Tibial artery (tissue), 4 donors: ENCODE results near the gene SLC49A3.
"Not testable (repeated sequence)": the region's sequence is repeated elsewhere in the genome, so short reads cannot be mapped to it uniquely, and the experiment has no call there.

ENCODE experiments used
- DNase-seq, 2 donors: peaks; one replicate each; pipeline ENCODE4 v3.0.0-alpha.2; 2019
- H3K27ac ChIP-seq, 2 donors: fragments of 200-600 bp; sonication (generic) in 1 of 2; 1 replicate in 1 of 2; 2 replicates in 1 of 2; pipeline ENCODE4 v1.5.1; 2018 to 2019; ENCODE audit warnings: mild to moderate bottlenecking in 1 of 2
- H3K27me3 ChIP-seq, 2 donors: fragments of 200-600 bp; sonication (generic) in 1 of 2; one replicate each; pipeline versions ENCODE4 v1.5.1 to v1.6.0; 2016 to 2019
- H3K36me3 ChIP-seq, 3 donors: fragments of 200-600 bp; sonication (generic) in 2 of 3; one replicate each; pipeline ENCODE4 v1.5.1; 2016 to 2019; ENCODE audit warnings: mild to moderate bottlenecking in 2 of 3
- H3K4me1 ChIP-seq, 4 donors: fragments of 200-600 bp; sonication (generic) in 2 of 4; 1 replicate in 3 of 4; 2 replicates in 1 of 4; pipeline ENCODE4 v1.5.1; 2016 to 2019
- H3K4me3 ChIP-seq, 2 donors: fragments of 200-600 bp; sonication (generic) in 1 of 2; 1 replicate in 1 of 2; 2 replicates in 1 of 2; pipeline ENCODE4 v1.5.1; 2018 to 2019; ENCODE audit warnings: mild to moderate bottlenecking in 2 of 2
- H3K9me3 ChIP-seq, 3 donors: fragments of 200-600 bp; sonication (generic) in 1 of 3; one replicate each; pipeline ENCODE4 v1.5.1; 2016 to 2019
- CTCF ChIP-seq, 2 experiments: fragments of 200-600 bp in 1 of 2; fragments of 450-650 bp in 1 of 2; IDR thresholded peaks; one replicate each; pipeline ENCODE4 v1.5.1; 2017 to 2019; ENCODE audit warnings: antibody characterized with exemption in 2 of 2, mild to moderate bottlenecking in 1 of 2, moderate library complexity in 1 of 2
- intact Hi-C: fragments of 100-400 bp; cut with DNase I; formaldehyde crosslinking; loops from one replicate; pipeline ENCODE4 v1.15.0; 2023; ENCODE audit warnings: low total_unique reads

The SLC49A3 gene

GRCh38 chr4:675036-675882, 13.7 kb downstream of the SLC49A3 start:
- H3K36me3 ChIP-seq = peaks cover 22 to 28% (median 24%) of the 10 kb centered on the region in 3 donors
- DNase-seq = no peak
- H3K4me3 ChIP-seq = peak overlapping the region; percentile 94 to 97
- no peaks in the 10 kb centered on the region for H3K9me3 ChIP-seq
- H3K27ac ChIP-seq = peak overlapping the region; percentile 96 to 97
- intact Hi-C loops = loop anchor here (10.0 kb wide), 3 partner anchors 110 to 340 kb away; partner anchors contain the start of gene ZNF141
- peaks cover 0 to 36% (median 17%) of the 10 kb centered on the region in 4 donors for H3K4me1 ChIP-seq
- H3K27me3 ChIP-seq = peaks cover 0 to 41% of the 10 kb centered on the region in 2 donors
- TF ChIP-seq CTCF (IDR thresholded peaks at IDR 0.05) = no peak

GRCh38 chr4:674172-675035, 14.5 kb downstream of the SLC49A3 start, which contains the start of the genes ATP5ME and MYL5:
Gene ATP5ME (minus strand): TSS chr4:674276. CDS start chr4:674247, 29 bp downstream.
Gene MYL5 (plus strand): TSS chr4:674542. CDS start chr4:678027, 3,485 bp downstream.
- H3K27ac ChIP-seq = peak within 1 kb of the TSS; percentile 96 to 97
- TF ChIP-seq CTCF (IDR thresholded peaks at IDR 0.05) = peak; percentile 87 to 89
- intact Hi-C loops = loop anchor here (1.0 to 10.0 kb wide), 4 partner anchors 31 to 340 kb away; partner anchors contain the start of genes PCGF3 and ZNF141
- peak within 1 kb of the TSS; percentile 94 to 97 for H3K4me3 ChIP-seq
- H3K36me3 ChIP-seq = peaks cover 22 to 28% (median 24%) of the 10 kb centered on the region in 3 donors
- peaks cover 0 to 33% of the 10 kb centered on the region in 2 donors for H3K27me3 ChIP-seq
- peak; percentile 95 to 98 for DNase-seq
- peaks cover 0 to 34% (median 17%) of the 10 kb centered on the region in 4 donors for H3K4me1 ChIP-seq
- H3K9me3 ChIP-seq = no peaks in the 10 kb centered on the region

GRCh38 chr4:673349-674091, 15.4 kb downstream of the SLC49A3 start:
- DNase-seq = no peak
- no peak for TF ChIP-seq CTCF (IDR thresholded peaks at IDR 0.05)
- peaks cover 22 to 28% (median 24%) of the 10 kb centered on the region in 3 donors for H3K36me3 ChIP-seq
- H3K27ac ChIP-seq = peak overlapping the region; percentile 96 to 97
- H3K4me3 ChIP-seq = peak overlapping the region; percentile 94 to 97
- peaks cover 0 to 34% (median 17%) of the 10 kb centered on the region in 4 donors for H3K4me1 ChIP-seq
- H3K9me3 ChIP-seq = no peaks in the 10 kb centered on the region
- H3K27me3 ChIP-seq = peaks cover 0 to 24% of the 10 kb centered on the region in 2 donors
- intact Hi-C loops = loop anchor here (1.0 to 10.0 kb wide), 4 partner anchors 32 to 339 kb away; partner anchors contain the start of genes PCGF3 and ZNF141

GRCh38 chr4:671769-672168, 17.2 kb downstream of the SLC49A3 start:
- Histone ChIP-seq H3K9me3 (no peaks in the 10 kb centered on the region), H3K4me3 (no peak overlapping the region), H3K27me3 (peaks cover 0 to 6% of the 10 kb centered on the region in 2 donors), H3K4me1 (peaks cover 0 to 24% (median 17%) of the 10 kb centered on the region in 4 donors), H3K27ac (no peak overlapping the region), H3K36me3 (peaks cover 22 to 28% (median 24%) of the 10 kb centered on the region in 3 donors)
- DNase-seq = no peak
- intact Hi-C loops = loop anchor here (10.0 kb wide), 3 partner anchors 113 to 337 kb away; partner anchors contain the start of gene ZNF141
- TF ChIP-seq CTCF (IDR thresholded peaks at IDR 0.05) = no peak

- not testable (repeated sequence) for H3K4me3 ChIP-seq, H3K27ac ChIP-seq, DNase-seq, H3K9me3 ChIP-seq, H3K27me3 ChIP-seq
- intact Hi-C loops = loop anchor here (10.0 kb wide), 3 partner anchors 115 to 335 kb away; partner anchors contain the start of gene ZNF141
- H3K4me1 ChIP-seq = peaks cover 0 to 14% (median 10%) of the 10 kb centered on the region in 4 donors
- peaks cover 22 to 28% (median 24%) of the 10 kb centered on the region in 3 donors for H3K36me3 ChIP-seq
These were observed 19.0 kb downstream of the SLC49A3 start for GRCh38 chr4:669806-670559.

GRCh38 chr4:668219-668618, 20.7 kb downstream of the SLC49A3 start:
- Histone ChIP-seq H3K27me3 (peaks cover 0 to 25% of the 10 kb centered on the region in 2 donors), H3K36me3 (peaks cover 22 to 28% (median 24%) of the 10 kb centered on the region in 3 donors), H3K4me1 (peaks cover 0 to 14% (median 11%) of the 10 kb centered on the region in 4 donors)
- H3K27ac ChIP-seq, H3K4me3 ChIP-seq, H3K9me3 ChIP-seq, intact Hi-C loops, DNase-seq: not testable (repeated sequence)
